Fibroblast of the aortic adventitia (primary cell): ENCODE results near the gene CASP2. TPM values are rescaled to one million over a fixed set of nuclear protein-coding genes. Genes with fewer than 3 reads are reported as not detected.
A peak's percentile ranks its signal among the peaks of the same experiment; 100 is the strongest.

Experiments
- DNase-seq: peaks from one replicate; pipeline ENCODE4 v3.0.0-alpha.2; 2010; ENCODE audit warnings: low read depth
- H3K4me3 ChIP-seq: 2 replicates; pipeline ENCODE4 v1.5.1; 2011; ENCODE audit warnings: low read depth, mild to moderate bottlenecking, control low read depth, low read length, moderate library complexity
- total RNA-seq: library from RNA; depleted of rRNA; stranded (reverse); fragments of >200 nt; gene quantifications from 2 replicates; pipeline ENCODE4 v1.2.3, GENCODE V29; 2012; ENCODE audit warnings: low replicate concordance
- TF ChIP-seq, protein P1 (sequence below): IDR thresholded peaks from 2 replicates; pipeline ENCODE4 v1.5.1; 2011; ENCODE audit warnings: mild to moderate bottlenecking, low read length, control low read depth, inconsistent platforms; ENCODE audit not compliant: insufficient read depth

The CASP2 gene
- total RNA-seq, 1 donor: 19.8 TPM

DNA sequence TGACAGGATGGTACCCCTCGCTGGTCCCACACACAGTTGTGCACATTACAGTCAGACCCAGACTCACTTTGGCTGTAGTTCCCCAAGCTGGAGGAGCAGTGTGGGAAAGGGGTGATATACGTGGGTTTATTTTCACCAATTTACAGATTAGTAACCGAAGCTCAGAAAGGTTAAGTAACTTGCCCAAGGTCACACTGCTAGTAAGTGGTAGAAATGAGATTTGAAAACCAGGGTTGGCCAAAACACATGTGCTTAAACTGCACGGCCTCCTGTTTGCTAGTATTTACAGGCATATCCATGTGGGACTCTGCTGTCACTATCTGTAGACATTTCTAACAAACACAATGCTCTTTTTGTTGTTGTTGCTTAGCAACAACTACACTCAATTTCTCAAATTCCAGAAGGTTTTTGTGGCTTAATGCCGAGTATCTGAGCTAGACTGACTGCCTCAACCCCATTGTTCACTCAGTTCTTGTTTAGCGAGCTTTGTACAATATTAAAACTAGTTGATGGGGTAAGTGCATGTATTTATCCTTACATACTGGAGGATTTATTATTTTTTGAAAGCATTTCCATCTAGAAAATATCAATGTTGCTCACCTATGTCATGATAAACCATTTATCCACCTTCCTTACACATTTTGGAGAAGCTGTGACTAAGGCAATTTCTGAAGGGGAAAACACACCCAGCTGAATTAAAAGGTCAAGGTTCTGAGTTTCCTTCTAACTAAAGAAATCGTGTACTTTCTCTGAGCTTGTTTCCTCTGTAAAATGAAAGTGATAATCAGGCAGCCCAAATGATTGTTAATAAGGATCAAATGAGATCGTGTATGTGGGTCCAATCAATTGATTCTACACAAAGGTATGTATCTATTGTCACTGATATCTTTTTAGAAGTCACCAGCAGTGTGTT, 8.7 kb upstream of the CASP2 start:
- TF ChIP-seq, protein P1, sequence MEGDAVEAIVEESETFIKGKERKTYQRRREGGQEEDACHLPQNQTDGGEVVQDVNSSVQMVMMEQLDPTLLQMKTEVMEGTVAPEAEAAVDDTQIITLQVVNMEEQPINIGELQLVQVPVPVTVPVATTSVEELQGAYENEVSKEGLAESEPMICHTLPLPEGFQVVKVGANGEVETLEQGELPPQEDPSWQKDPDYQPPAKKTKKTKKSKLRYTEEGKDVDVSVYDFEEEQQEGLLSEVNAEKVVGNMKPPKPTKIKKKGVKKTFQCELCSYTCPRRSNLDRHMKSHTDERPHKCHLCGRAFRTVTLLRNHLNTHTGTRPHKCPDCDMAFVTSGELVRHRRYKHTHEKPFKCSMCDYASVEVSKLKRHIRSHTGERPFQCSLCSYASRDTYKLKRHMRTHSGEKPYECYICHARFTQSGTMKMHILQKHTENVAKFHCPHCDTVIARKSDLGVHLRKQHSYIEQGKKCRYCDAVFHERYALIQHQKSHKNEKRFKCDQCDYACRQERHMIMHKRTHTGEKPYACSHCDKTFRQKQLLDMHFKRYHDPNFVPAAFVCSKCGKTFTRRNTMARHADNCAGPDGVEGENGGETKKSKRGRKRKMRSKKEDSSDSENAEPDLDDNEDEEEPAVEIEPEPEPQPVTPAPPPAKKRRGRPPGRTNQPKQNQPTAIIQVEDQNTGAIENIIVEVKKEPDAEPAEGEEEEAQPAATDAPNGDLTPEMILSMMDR: no peak
- no peak overlapping the region for H3K4me3 ChIP-seq
- DNase-seq: peak; percentile 74

- no peak overlapping the region for H3K4me3 ChIP-seq
- no peak for DNase-seq
- TF ChIP-seq, protein P1: no peak
Observed at GRCh38 chr7:143280160-143280559, 8.0 kb upstream of the CASP2 start.

DNA sequence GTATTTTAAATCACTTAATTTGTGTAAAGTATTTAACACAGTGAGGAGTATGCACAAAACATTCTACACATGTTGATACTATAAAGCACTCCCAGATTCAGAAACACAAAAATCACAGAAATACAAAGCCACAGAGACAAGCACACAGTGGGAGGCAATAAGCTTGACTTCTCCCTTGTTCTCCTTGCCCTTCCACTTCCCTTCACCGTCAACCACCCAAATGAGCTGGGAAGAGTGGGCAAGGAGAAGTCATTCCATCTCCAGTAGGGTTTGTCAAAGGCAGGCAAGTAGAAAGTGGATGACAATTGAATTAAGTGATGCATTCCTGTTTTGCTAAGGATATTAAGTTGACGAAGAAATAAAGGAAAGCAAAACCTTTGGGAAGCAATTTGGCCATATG, 7.6 kb upstream of the CASP2 start:
- H3K4me3 ChIP-seq: no peak overlapping the region
- no peak for DNase-seq
- TF ChIP-seq, protein P1: no peak

- DNase-seq: no peak
- H3K4me3 ChIP-seq: no peak overlapping the region
- TF ChIP-seq, protein P1: no peak
Observed at GRCh38 chr7:143281529-143281928, 6.6 kb upstream of the CASP2 start.

DNA sequence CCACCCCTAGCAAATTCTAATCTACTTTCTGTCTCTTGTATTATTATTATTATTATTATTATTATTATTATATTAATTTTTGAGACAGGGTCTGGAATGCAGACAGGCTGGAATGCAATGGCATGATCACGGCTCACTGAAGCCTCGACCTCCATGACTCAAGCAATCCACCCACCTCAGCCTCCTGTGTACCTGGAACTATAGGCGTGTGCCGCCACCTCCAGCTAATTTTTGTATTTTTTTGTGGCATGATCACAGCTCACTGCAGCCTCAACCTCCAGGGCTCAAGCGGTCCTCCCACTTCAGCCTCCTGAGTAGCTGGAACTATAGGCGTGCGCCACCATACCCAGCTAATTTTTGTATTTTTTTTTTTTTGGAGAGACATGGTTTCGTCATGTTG, 6.0 kb upstream of the CASP2 start:
- TF ChIP-seq, protein P1: no peak
- H3K4me3 ChIP-seq: no peak overlapping the region
- DNase-seq: no peak

DNA sequence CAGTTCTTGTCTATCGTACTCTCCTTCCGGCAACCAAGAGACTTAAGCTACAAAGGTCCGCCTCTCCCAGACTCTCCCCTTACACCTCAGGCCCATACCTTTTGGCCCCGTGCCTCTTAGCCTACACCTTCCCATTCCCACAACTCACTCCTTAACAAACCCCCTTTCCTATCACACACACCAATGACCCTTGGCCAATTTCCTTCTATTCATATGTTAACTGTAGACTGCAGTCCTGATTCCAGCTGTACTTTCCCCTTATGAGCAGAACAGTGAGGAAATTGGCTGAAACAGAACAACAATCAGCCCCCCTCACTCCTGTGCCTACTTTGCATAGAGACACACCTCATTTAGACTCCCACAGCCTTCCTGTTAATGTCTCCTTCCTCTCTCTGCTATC, 4.8 kb upstream of the CASP2 start:
- TF ChIP-seq, protein P1: no peak
- no peak for DNase-seq
- no peak overlapping the region for H3K4me3 ChIP-seq
